Endometrium (tissue), 2 donors: ENCODE data around the gene ADAMTS2.

Experiments used
- FAIRE-seq: peaks from 2 replicates; lab custom pipeline; 2012; peaks lifted over from hg19 to GRCh38; lab: Jason Lieb, UNC
- donor health status: control.
- donor health status: control.

ADAMTS2 gene

GRCh38 chr5:179154991-179155955 lies 190.0 kb downstream of the ADAMTS2 start:
- no peak for FAIRE-seq

- no peak for FAIRE-seq
Observed at GRCh38 chr5:179154346-179154990, 190.8 kb downstream of the ADAMTS2 start.

GRCh38 chr5:179153921-179154345 lies 191.3 kb downstream of the ADAMTS2 start:
- no peak for FAIRE-seq

- FAIRE-seq: no peak
Observed at GRCh38 chr5:179153341-179153901, 191.8 kb downstream of the ADAMTS2 start.

- no peak for FAIRE-seq
Observed at GRCh38 chr5:179152941-179153340, 192.3 kb downstream of the ADAMTS2 start.

- no peak for FAIRE-seq
Observed at GRCh38 chr5:179152144-179152895, 192.9 kb downstream of the ADAMTS2 start.

GRCh38 chr5:179151286-179152118 lies 193.8 kb downstream of the ADAMTS2 start:
- no peak for FAIRE-seq

- FAIRE-seq: no peak
Observed at GRCh38 chr5:179150011-179150410, 195.2 kb downstream of the ADAMTS2 start.

- no peak for FAIRE-seq
Observed at GRCh38 chr5:179149278-179149677, 196.0 kb downstream of the ADAMTS2 start.

GRCh38 chr5:179148703-179149170 lies 196.5 kb downstream of the ADAMTS2 start:
- FAIRE-seq: no peak

GRCh38 chr5:179147991-179148702 lies 197.1 kb downstream of the ADAMTS2 start:
- no peak for FAIRE-seq

GRCh38 chr5:179146277-179146676 lies 199.0 kb downstream of the ADAMTS2 start:
- FAIRE-seq: no peak

- FAIRE-seq: no peak
Observed at GRCh38 chr5:179143446-179143845, 201.8 kb downstream of the ADAMTS2 start.

GRCh38 chr5:179142434-179143198 lies 202.6 kb downstream of the ADAMTS2 start:
- FAIRE-seq: no peak

- FAIRE-seq: no peak
Observed at GRCh38 chr5:179141867-179142266, 203.4 kb downstream of the ADAMTS2 start.

GRCh38 chr5:179140293-179140692 lies 205.0 kb downstream of the ADAMTS2 start:
- FAIRE-seq: no peak

GRCh38 chr5:179139936-179140235 lies 205.4 kb downstream of the ADAMTS2 start:
- no peak for FAIRE-seq

GRCh38 chr5:179139111-179139935 lies 205.9 kb downstream of the ADAMTS2 start:
- FAIRE-seq: no peak

- FAIRE-seq: no peak
Observed at GRCh38 chr5:179138568-179138925, 206.7 kb downstream of the ADAMTS2 start.
